GM03348 (cell line): ENCODE results near the gene MLXIPL.
"Not testable (repeated sequence)": the region's sequence is repeated elsewhere in the genome, so short reads cannot be mapped to it uniquely, and the experiment has no call there.

Experiments used
- DNase-seq: peaks from one replicate; pipeline ENCODE4 v3.0.0; 2012; ENCODE audit warnings: low spot score

Gene MLXIPL

GRCh38 chr7:73613954-73614735, 10.2 kb downstream of the MLXIPL start:
- no peak for DNase-seq

GRCh38 chr7:73612598-73613269, 11.6 kb downstream of the MLXIPL start:
- no peak for DNase-seq

GRCh38 chr7:73611017-73611555, 13.2 kb downstream of the MLXIPL start:
- DNase-seq = no peak

- no peak for DNase-seq
Observed at GRCh38 chr7:73610105-73610504, 14.2 kb downstream of the MLXIPL start.

GRCh38 chr7:73607692-73607983, 16.7 kb downstream of the MLXIPL start:
- not testable (repeated sequence) for DNase-seq

GRCh38 chr7:73606801-73607691, 17.3 kb downstream of the MLXIPL start:
- peak; percentile 80 for DNase-seq

GRCh38 chr7:73605601-73606220, 18.6 kb downstream of the MLXIPL start:
- DNase-seq = no peak

- DNase-seq = no peak
Observed at GRCh38 chr7:73602721-73603651, 21.3 kb downstream of the MLXIPL start.

GRCh38 chr7:73599916-73600315, 24.4 kb downstream of the MLXIPL start:
- DNase-seq = no peak

- DNase-seq = no peak
Observed at GRCh38 chr7:73599151-73599882, 25.0 kb downstream of the MLXIPL start.

GRCh38 chr7:73597978-73598782, 26.1 kb downstream of the MLXIPL start:
- no peak for DNase-seq

GRCh38 chr7:73596191-73597065, 27.9 kb downstream of the MLXIPL start:
- DNase-seq = no peak

GRCh38 chr7:73595358-73595757, 29.0 kb downstream of the MLXIPL start:
- no peak for DNase-seq

GRCh38 chr7:73593207-73594045, 30.9 kb downstream of the MLXIPL start:
- no peak for DNase-seq

- no peak for DNase-seq
Observed at GRCh38 chr7:73586911-73587310, 37.4 kb downstream of the MLXIPL start.

GRCh38 chr7:73585196-73585595, 39.1 kb downstream of the MLXIPL start:
- DNase-seq = no peak

GRCh38 chr7:73582664-73583202, 41.6 kb downstream of the MLXIPL start:
- DNase-seq = no peak
